Fibroblast of the aortic adventitia (primary cell): ENCODE measurements around the gene SLC7A4. TPM values are rescaled to one million over a fixed set of nuclear protein-coding genes. Genes with fewer than 3 reads are reported as not detected.
"Not testable (repeated sequence)": the region's sequence is repeated elsewhere in the genome, so short reads cannot be mapped to it uniquely, and the experiment has no call there.

Experiments
- DNase-seq: peaks from one replicate; pipeline ENCODE4 v3.0.0-alpha.2; 2010; ENCODE audit warnings: low read depth
- H3K4me3 ChIP-seq: 2 replicates; pipeline ENCODE4 v1.5.1; 2011; ENCODE audit warnings: low read depth, mild to moderate bottlenecking, control low read depth, low read length, moderate library complexity
- CTCF ChIP-seq: IDR thresholded peaks from 2 replicates; pipeline ENCODE4 v1.5.1; 2011; ENCODE audit warnings: mild to moderate bottlenecking, low read length, control low read depth, inconsistent platforms; ENCODE audit not compliant: insufficient read depth
- total RNA-seq: library from RNA; depleted of rRNA; stranded (reverse); fragments of >200 nt; gene quantifications from 2 replicates; pipeline ENCODE4 v1.2.3, GENCODE V29; 2012; ENCODE audit warnings: low replicate concordance

The SLC7A4 gene
- total RNA-seq, 1 donor = 0.09 TPM

DNA sequence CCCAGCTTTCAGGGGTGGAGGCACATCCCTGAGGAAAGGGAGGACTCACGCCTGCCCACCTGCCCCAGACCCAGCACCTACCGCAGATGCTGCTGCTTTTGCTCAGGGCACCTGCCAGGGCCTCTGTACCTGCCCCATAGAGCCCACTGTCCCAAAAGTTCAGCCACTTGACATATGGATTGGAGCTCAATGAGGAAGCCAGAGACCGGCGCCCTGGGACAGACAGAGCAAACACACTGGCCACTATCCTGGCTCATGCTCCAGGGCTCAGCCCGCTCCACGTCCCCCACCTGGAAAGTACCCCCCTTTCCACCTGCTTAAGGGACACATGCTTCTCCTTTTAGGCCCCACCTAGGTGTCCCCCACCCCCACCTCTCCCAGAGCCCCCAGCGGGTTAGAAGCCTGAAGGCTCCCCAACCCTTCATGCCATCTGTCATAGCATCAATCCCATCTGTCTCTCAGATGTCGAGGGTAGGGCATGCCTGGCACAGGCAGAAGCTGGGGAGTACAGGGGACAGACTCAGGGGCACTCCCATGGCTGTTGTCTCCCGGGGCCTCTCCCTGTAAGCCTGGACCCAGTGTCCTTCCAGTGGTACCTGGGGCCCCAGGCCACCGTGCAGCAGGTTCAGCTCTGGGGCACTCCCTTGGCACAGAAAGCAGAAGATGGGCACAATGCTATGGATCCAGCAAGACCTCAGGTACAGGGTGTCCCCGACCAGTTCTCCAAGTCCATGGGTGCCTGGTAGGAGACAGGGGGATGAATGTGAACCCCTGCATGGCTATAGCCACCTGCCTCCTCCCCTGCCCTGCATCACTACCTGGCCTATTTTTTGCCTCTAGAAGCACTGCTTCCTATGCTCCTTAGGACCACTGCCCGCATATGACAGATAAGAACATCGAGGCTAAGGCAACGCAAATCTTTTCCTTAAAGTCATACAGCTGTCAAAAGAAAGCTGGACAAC is 19.6 kb downstream of the SLC7A4 start:
- H3K4me3 ChIP-seq = no peak overlapping the region
- no peak for TF ChIP-seq CTCF
- no peak for DNase-seq

GRCh38 chr22:21010426-21011113 is 21.8 kb downstream of the SLC7A4 start:
- H3K4me3 ChIP-seq = no peak overlapping the region
- TF ChIP-seq CTCF = no peak

DNA sequence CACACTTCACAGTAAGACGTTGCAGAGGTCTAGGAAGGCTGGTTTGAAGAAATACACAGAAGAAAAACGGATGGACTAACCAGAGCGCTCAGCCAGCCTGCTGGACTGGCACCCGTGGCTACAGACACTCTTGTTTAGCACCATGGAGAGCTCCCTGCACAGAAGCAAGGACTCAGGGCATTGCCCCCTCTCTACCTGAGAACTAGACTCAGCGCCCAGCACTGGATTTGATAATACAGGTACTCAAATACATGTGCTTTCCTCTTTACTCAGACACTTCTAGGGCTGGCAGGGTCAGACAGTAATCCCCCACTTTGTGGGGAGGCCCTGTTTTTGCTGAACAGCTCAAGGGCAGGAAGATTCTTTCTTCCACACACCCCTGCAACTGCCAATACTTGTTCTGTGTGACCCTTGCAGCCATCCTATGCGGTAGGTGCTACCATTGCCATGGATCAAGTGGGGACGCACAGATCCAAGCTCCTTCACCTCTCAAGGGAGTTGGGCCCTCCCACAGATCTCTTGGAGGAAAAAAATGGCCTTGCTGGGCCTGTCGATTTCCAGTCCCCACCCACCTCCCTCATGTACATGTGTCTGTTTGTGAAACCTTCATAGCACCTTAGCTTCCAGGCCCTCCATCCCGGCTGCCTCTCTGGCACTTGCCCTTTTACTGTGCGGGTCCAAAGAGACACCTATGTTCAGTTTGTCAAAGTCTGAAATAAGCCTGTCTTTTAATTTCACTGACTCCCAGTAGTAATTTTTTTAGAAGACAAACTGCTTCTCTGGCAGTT is 22.5 kb downstream of the SLC7A4 start:
- DNase-seq = peak; percentile 59
- no peak for TF ChIP-seq CTCF
- H3K4me3 ChIP-seq = no peak overlapping the region

More at GRCh38 chr22:21010426-21011113, 21.8 kb downstream of the SLC7A4 start:
- no peak for DNase-seq

GRCh38 chr22:21009208-21009607 is 23.2 kb downstream of the SLC7A4 start:
- H3K4me3 ChIP-seq, DNase-seq: not testable (repeated sequence)

DNA sequence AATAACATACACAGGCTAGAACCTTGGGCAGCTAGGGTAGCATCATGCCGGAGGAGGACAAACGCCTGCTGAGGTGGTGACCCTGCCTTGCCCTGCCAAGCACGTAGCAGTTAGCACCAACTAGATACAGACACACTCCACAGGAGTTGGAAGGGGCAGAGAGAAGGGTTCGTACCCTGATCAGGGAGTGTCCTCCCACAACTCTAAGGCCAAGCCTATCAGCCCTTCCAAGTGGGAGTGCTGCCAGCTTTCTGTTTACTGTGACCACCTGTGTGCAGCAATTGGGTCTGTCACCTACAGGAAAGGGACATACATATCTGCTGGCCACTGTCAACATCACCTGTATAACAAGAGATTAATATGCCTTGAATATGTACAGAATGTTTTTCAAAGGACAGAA is 28.6 kb downstream of the SLC7A4 start:
- peak overlapping the region; percentile 9 for H3K4me3 ChIP-seq

GRCh38 chr22:21001601-21002325 is 30.6 kb downstream of the SLC7A4 start, which contains the start of gene THAP7:
THAP7 (minus strand) TSS chr22:21002118; CDS start chr22:21001911, 207 bp downstream.
- DNase-seq = peak; percentile 96
- H3K4me3 ChIP-seq = peak within 1 kb of the TSS; percentile 84
- TF ChIP-seq CTCF = no peak

More for the DNA sequence above, 28.6 kb downstream of the SLC7A4 start:
- TF ChIP-seq CTCF = no peak
- DNase-seq = no peak
